HG03520 (cell line): ENCODE results near the gene C2orf81.

Experiments used
- ATAC-seq: cut with Tn5 transposase; IDR thresholded peaks from one replicate; pipeline ENCODE4 v1.9.1; 2021; ENCODE audit warnings: mild to moderate bottlenecking, moderate library complexity; ENCODE audit not compliant: unreplicated experiment

C2orf81 gene

DNA sequence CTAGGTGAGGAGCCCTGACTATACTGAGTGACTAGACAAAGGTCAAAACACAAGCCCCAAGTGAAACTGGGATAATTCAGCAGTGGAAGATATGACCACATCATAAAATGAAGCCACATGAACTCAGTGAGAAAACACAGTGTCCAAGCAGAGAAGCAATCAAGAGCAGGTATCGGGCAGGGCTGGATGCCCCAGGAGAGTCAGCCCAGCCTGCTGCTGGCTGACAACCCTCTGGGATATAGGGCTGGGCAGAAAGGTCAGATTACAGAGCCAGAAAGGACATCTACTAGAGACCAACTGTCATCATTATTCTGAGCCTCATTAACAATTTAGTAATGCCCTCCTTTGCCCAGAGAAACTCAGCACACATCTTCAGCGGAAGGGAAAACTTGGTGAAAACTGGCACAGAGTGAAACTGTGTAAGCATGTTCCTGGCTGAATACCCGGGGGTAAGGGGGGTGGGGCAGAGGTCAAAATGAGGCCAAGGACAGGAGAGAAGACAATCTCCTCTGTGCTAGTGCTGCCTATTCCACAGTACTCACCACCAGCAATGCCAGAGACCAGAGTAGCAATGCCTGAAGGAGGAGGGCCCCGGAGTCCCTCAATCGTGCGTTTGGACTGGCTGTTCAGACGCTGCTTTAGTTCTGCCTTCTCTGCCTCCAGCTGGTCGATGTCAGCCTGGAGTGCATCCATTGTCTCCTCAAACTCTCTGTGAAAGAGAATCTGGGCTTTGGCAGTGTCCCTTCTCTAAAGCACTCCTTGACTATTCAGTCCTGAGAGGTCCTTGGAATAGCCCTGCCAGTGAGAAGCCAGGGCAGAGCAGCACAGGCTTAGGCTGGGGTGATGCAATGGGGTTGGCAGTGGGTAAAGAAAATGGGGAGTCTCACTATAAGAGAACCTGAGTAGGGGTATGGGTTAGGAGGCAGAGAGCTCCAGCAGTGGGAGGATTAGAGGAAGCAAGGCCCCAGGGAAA, 56.6 kb downstream of the C2orf81 start:
- no peak for ATAC-seq
